ENCODE measurements around the gene GLS.
"Not testable (repeated sequence)": the region's sequence is repeated elsewhere in the genome, so short reads cannot be mapped to it uniquely, and the experiment has no call there.

Gene GLS

DNA sequence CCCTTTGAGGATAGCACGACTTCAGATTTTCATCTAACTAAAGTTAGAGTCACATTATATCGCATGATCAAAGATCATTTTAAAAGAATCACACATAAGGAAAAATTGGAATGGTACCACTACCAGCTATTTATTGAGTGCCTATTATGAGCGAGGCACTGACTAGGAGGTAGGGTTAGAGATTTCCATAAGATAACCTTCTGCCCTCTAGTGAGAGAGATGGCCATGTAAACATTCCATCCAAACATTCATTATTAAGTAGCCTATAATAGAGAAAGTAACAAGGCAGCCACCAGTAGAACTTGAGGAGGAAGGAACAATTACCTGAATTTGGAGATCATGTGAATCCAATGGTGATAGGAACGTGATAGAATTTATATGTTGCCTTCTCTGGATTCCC is 25.4 kb upstream of the GLS start:
- no peak for DNase-seq (ENCODE audit: low read depth in 3 of 3, low spot score in 1 of 3)

DNA sequence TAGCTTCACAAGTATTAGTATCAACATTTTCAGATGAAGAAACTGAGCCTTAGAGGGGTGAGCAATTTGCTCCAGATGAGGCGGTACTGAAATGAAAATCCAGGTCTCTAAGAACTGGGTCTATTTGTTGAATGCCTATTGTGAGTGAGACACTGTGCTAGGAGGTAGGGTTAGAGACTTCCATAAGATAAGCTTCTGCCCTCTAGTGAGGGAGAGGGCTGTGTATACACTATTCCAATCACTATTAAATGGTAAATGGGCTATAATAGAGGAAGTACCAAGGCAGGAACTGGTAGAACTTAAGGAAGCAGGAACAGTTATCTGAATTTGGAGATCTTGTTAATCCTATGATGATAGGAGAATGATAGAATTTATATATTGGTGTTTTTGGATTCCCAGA is 23.6 kb upstream of the GLS start:
- DNase-seq (ENCODE audit: low read depth in 3 of 3, low spot score in 1 of 3), result no peak

DNA sequence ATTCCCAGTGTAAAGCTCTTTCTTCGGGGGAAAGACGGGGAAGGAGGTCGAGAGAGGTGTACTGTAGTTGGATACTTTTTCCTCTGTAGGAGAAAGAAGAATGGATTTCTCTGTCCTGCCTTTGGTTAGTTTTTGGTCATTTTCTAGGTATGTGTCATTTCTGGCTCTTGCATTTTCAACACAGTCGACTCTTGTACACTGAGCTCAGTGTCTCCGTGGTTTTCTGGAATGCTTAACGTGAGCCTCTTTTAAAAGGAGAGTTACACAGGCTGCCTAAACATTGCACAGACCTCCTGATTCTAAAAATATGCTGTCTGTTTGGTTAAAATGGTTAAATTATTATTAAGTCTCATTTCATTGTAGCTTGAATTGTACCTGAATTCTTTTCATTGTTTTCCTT is 21.8 kb upstream of the GLS start:
- DNase-seq (ENCODE audit: low read depth in 3 of 3, low spot score in 1 of 3), result no peak

DNA sequence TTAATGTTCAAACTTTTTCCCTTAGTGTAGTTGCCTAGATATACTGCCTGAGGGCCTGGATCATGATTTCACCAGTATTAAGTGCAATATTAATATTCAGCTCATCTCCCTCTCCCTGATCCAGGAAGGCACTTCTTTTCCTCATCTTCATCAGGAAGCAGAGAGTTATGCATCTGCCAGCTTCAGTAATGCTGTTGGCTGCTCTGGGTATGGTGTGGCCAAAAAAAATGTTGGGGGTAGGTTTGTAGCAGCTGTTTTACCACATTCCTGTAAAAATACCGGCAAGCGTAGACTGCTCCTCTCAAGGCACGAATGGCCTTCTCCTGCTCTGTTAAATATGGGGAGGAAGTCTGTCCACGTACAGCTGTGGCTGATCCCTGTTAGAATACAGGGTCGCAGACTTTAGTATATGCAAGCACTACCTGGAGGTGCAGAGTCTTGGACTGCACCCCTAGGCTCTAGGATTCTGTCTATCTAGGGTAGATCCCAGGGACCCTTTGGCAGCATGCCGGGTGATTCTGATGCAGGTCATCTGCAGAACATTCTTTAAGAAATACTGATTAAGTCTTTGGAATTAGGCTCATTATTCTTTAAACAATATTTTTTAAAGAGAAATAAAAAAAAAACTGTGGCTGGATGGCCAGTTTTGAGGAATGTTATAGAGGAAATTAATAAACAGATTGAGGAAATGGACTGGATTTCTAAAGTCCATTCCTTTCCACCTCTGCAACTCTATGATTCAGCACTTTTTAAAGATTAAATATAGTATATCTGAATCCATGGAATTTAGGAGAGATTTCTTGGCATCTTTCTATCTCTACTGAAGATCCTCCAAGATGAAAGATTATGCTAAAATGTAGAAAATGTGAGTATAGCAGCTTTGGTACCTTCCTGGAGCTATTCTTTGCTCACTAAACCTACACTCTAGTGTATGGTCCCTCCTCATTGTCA is 21.0 kb upstream of the GLS start:
- DNase-seq (ENCODE audit: low read depth in 3 of 3, low spot score in 1 of 3), result no peak

DNA sequence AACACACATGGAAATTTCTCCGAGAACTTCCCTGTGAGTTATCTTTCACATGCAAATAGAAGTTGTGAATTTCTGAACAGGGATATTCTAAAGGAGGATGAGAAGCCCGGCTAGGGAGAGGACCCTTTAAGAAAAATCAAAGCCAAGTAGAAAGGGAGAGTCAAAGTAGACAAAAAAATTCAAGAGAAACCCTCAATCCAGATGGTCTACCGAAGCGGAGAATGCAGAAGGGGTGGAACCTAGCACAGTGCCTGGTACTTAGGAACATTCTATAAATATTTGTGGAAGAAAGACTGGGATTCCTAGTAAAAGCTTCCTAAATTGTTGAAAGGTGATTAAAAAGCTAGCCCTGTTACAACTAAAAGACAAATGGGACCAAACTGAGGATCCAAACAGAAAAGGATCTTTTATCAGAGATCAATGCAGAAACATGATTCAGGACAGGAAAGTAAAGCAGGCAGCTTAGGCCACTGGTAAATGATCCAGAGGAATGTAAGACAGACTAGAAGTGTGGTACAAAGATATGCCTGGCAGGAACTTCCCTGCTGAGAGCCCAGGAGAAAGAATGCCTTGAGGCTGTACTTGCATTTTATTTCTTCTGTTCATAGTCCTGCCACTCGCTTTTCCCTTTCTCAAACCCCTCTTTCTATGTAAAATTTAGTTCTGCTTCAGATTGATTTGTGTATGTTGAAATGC is 19.5 kb upstream of the GLS start:
- DNase-seq (ENCODE audit: low read depth in 3 of 3, low spot score in 1 of 3), result no peak

DNA sequence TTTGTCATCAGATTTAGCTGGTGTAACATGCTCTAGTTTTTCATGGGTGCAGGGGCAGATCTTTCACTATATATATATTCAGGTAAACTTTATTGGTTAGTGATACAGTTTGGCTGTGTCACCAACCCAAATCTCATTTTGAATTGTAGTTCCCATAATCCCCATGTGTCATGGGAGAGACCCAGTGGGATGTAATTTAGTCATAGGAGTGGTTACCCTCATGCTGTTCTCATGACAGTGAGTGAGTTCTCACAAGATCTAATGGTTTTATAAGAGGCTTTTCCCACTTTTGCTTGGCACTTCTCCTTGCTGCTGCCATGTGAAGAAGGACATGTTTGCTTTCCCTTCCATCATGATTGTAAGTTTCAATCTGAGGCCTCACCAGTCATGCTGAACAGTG is 18.5 kb upstream of the GLS start:
- DNase-seq (ENCODE audit: low read depth in 3 of 3, low spot score in 1 of 3), result not testable (repeated sequence)

DNA sequence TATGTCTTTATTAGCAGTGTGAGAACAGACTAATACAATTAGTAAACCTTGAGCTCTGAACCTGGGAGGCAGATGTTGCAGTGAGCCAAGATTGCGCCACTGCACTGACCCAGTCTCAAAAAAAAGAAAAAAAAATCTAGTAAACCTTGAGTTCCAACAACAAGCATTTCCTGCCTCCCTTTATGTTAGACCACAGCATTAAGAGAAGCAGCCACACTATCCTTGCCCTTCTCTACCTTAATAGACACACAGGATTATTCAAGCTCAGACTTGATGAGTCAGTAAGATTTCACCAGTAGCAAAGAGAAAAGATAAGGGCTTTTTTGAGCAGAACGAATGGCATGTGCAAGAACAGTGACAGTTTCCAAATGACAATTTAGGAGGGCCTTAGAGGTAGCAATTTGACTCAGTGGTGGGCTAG is 18.0 kb upstream of the GLS start:
- no peak for DNase-seq (ENCODE audit: low read depth in 3 of 3, low spot score in 1 of 3)

DNA sequence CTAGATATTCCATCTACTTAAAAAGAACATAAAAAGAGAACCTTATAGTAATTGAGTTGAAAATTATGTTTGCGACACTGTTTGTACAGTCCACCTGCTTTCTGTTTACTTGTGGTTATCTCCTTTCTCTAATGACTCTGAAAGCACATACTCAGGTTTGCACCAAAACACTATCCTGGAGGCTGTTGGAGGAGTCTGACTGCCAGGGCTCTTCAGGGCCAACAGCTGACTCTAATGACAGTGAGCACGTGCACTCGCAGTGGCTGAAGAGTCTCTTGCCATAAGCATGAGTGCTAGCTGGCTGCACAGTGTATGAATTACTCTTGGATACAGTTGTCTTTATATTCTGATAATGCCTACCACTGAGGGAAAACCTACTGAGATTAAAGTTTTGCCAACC is 16.7 kb upstream of the GLS start:
- DNase-seq (ENCODE audit: low read depth in 3 of 3, low spot score in 1 of 3), result no peak

DNA sequence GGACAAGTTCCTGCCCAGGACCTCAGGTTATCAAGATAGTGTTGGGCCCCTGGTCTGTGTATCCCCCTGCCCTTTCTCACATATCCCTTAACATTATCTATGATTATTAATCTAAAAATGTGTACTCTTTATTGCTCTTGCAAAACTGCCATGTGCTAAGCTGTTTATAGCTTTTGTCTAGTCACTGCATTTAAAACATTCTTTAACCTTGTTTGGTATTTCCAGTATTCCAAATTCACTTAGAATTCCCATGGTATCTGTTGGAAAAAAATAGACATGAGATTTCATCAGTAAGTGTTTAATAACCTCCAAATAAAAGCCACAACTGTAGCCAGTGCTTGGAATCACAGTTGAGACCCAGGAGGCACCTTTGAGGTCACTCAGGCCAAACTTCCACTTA is 16.2 kb upstream of the GLS start:
- DNase-seq (ENCODE audit: low read depth in 3 of 3, low spot score in 1 of 3), result no peak

DNA sequence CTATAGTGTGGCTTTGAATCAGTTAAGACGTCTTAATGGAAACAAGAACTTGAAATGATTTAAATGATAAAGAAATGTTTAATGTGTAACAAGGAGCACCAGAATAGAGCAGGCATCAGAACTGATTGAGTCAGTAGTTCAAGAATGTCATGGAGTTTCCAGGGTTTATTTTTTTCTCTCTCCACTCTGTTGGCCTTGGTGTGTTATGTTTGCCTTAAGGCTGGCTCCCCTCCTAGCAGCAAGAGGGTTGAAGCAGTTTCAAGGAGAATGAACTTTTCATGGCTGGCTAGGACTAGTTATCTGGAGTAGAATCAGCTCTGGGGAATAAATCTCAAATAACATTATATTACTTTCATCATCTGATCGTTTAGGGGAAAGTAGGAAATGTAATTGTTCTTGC is 13.4 kb upstream of the GLS start:
- no peak for DNase-seq (ENCODE audit: low read depth in 3 of 3, low spot score in 1 of 3)

DNA sequence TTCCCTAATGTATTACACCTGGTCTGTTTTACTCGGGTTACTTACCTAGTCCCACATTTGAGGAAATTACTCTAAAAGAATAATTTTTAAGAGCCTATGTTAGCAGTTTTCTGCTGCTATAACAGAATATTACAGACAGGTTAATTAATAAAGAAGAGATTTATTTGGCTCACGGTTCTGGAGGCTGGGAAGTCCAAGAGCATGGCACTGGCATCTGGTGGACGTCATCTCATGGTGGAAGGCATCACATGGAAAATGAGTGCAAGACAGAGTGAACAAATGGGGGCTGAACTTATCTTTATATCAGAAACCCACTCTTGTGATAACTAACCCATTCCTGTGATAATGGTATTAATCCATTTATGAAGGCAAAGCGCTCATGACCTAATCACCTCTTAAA is 12.8 kb upstream of the GLS start:
- no peak for DNase-seq (ENCODE audit: low read depth in 3 of 3, low spot score in 1 of 3)

DNA sequence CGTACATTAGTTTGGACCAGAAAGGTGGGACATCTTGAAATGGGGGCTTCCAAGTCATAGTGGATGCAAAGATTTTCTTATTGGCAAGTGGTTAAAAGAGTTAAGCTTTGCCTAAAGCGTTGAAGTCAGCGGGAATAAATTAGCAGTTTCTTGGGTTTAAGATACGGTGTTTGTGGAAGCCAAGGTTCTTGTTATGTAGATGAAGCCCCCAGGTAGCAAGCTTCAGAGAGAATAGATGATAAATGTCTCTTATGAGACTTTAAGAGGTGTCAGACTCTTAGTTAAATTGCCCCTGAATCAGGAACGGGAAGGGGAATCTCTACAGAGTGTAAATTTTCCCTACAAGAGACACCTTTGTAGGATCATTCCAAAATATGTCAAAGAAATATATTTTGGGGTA is 10.9 kb upstream of the GLS start:
- DNase-seq (ENCODE audit: low read depth in 3 of 3, low spot score in 1 of 3), result no peak

DNA sequence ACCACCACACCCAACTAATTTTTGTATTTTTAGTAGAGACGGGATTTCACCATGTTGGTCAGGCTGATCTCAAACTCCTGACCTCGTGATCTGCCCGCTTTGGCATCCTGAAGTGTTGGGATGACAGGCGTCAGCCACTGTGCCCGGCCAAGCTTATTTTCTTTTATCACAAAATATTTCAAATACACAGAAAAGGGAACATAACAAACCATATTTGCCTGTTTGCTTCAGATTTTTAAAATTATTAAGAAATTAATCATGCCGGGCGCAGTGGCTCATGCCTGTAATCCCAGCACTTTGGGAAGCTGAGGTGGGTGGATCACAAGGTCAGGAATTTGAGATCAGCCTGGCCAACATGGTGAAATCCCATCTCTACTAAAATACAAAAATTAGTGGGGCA is 7.2 kb upstream of the GLS start:
- not testable (repeated sequence) for DNase-seq (ENCODE audit: low read depth in 3 of 3, low spot score in 1 of 3)

DNA sequence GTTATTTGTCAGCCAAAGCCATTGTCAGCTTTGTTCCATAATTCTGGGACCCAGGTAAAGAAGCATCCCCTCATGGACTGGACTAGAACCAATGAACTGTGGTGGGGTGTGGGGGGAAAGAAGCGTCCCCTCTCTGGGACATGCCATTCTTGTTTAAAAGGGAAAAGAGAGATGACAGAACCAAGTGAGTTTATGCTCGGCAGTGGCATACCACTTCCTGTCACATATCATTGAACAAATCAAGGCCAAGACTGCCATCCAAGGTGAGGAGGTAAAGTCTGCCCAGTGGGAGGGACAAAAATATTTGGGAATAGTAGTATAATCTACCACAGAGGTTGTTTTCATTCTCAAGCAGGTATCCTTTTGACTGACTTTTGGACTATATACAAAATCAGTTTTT is 4.7 kb upstream of the GLS start:
- DNase-seq (ENCODE audit: low read depth in 3 of 3, low spot score in 1 of 3), result no peak

DNA sequence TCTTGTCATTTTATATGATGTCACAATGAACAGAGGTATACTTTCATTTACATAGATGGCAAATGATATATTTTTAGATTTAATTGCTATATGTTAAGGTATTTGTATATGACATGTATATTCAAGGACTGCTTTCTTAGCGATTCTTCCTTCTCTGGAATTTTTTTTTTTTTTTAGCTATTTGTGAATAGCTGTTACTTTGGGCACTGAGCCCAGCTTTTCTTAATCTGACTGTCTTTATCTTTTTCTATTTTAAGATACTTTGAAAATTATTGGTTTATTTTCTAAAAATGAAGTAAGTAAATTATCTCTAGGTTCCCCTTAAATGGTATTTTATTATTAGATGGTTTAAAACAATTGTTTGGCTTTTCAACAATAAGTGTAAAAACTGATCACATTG is 4.0 kb upstream of the GLS start:
- no peak for DNase-seq (ENCODE audit: low read depth in 3 of 3, low spot score in 1 of 3)

DNA sequence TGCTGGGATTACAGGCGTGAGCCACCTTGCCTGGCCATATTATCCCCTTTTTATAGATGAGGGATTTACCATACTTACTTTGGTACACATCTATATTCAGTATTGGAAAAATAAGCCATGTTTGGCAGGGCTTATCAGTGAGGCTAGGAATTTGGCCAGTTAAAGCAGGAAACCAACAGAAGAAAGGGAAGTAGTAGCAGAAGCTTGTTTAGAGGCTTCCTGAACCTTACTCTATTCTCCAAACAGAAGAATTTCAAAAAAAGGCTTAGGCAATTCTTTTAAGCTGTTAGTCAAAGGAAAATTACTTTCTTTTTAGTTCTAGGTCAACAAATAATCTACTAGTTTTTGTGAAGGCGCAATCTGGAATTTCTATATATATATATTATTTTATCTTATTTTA is 3.2 kb upstream of the GLS start:
- no peak for DNase-seq (ENCODE audit: low read depth in 3 of 3, low spot score in 1 of 3)

DNA sequence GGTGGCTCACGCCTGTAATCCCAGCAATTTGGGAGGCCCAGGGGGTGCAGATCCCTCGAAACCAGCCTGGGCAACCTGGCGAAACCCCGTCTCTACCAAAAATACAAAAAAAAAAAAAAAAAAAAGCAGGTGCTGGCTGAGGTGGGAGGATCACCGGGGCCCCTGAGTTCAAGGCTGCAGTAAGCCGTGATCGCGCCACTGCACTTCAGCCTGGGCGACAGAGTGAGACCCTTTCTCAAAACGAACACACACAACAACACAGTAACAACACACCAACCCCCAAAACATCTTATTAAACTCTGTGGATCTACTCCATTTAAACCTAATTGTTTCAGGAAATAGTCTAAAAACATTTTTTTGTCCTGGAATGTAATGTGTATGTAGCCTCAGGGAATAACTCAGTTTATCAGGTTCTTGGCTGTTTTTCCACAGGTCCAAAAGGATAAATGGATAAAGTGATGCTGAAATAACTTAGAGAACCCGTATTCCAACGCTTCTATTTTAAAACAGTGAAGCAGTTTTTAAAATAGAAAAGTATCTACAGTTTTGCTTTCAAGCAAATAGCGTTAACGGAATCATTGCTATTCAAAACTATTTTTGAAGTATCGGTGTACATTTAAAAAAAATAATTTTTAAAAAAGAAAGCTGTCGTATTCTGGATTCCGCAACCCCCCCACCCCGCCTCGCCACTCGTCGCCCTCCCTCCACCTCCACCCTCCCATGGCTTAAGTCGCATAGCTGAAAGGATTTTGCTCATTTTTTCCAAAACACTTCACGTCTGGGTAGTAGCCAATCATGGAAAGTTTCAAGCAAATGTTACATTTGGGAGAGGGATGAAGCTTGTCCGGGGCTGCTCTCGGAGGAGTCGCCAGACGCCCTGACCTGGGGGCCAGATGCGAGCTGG is 895 bp upstream of the GLS start:
- peak in 2 of 3 donors; percentile 17 to 25 for DNase-seq (ENCODE audit: low read depth in 3 of 3, low spot score in 1 of 3)

DNA sequence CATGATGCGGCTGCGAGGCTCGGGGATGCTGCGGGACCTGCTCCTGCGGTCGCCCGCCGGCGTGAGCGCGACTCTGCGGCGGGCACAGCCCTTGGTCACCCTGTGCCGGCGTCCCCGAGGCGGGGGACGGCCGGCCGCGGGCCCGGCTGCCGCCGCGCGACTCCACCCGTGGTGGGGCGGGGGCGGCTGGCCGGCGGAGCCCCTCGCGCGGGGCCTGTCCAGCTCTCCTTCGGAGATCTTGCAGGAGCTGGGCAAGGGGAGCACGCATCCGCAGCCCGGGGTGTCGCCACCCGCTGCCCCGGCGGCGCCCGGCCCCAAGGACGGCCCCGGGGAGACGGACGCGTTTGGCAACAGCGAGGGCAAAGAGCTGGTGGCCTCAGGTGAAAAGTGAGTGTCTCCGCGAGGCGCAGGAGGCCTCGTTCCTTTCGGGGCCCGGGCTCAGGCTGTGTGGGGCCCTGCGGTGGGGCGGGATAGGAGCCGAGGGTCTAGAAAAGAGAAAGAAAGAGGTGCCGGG is 520 bp downstream of the GLS start:
- DNase-seq (ENCODE audit: low read depth in 3 of 3, low spot score in 1 of 3), result no peak

DNA sequence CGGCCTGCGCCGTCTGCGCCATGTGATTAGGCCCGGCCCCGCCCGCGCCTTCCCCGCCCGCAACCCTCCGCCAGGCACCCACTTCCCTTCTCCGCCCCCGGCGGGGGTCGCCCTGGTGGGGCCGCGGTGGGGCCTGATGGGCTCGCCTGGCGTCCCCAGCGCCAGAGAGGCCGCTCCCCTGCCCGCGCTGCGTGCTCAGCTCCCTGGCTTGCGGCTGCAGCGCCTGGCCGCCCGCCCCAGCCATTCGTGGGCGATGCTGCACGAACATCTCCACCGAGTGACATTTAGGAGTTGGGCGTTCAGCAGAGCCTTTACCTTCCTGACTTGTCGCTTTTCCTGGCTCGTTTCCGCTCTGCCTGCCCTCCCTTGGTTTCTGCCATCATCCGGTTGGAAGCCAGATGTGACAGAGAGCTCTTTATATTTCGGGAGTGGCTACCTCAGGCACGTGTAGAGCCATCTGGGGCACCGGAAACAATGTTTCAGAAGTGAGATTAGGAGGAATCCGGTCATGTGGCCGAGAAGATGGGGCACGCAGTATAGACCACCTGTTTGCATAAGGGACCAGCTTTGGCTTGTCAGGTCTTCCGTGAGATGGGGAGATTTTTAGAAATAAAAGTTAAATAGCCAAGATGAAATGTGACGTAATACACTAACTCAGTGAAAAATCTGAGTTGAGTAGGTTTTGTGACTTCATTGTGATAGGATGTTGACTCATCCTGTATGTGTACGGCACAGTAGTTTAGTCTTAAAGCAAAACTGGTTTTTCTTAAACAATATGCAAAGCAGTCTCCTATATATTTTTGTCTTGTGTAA is 1.2 kb downstream of the GLS start:
- DNase-seq (ENCODE audit: low read depth in 3 of 3, low spot score in 1 of 3), result peak; percentile 34 to 51 (median 39)

DNA sequence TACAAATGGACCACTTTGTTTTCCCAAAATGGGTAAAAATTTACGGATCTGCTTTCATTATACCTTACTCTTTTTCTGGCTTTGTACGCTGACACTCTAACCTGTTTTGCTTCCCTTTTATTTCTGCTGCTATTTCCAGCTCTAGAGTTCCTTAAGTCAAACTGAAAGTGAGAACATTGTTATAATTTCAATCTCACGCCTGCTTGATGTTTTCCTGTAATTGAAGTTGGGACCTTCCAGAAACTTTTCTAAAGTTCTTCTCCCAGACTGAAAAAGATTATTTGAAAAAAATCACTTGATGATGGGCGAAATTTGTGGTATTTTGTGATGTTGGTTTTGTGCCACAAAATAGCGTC is 1.8 kb downstream of the GLS start:
- no peak for DNase-seq (ENCODE audit: low read depth in 3 of 3, low spot score in 1 of 3)
